ENCODE data around the gene CCL25. TPM values are rescaled to one million over a fixed set of nuclear protein-coding genes. Genes with fewer than 3 reads are reported as not detected.
A peak's percentile ranks its signal among the peaks of the same experiment; 100 is the strongest.

The CCL25 gene
- polyA plus RNA-seq, 1 of the 3 experiments (the other 2 are of a cell fraction): not detected

- H3F3A ChIP-seq (replicated peaks; ENCODE audit: insufficient read depth): no peaks in the 10 kb centered on the region
- TF ChIP-seq YY1 (IDR thresholded peaks at IDR 0.05; ENCODE audit: low read depth) (no peak), SMC3 (IDR thresholded peaks at IDR 0.05; ENCODE audit: low read depth, low read length) (no peak), IRF3 (IDR thresholded peaks at IDR 0.05; ENCODE audit: low read depth, low read length) (no peak), FOXJ3 (CRISPR knock-in tag; IDR thresholded peaks at IDR 0.05) (no peak), MAX (IDR thresholded peaks at IDR 0.05; ENCODE audit: low read depth) (no peak), USF1 (IDR thresholded peaks at IDR 0.05; ENCODE audit: borderline replicate concordance, low read depth) (no peak), PBX3 (IDR thresholded peaks at IDR 0.05) (no peak), GATA2 (CRISPR knock-in tag; IDR thresholded peaks at IDR 0.05) (no peak), CHD2 (IDR thresholded peaks at IDR 0.05; ENCODE audit: low read length, partially characterized antibody) (no peak), GABPA (IDR thresholded peaks at IDR 0.05; ENCODE audit: low read depth) (no peak), USF2 (IDR thresholded peaks at IDR 0.05; ENCODE audit: borderline replicate concordance, low read depth, low read length) (no peak), EZH2phosphoT487 (IDR thresholded peaks at IDR 0.05; ENCODE audit: borderline replicate concordance, low read depth) (no peak), NFIC (IDR thresholded peaks at IDR 0.05; ENCODE audit: borderline replicate concordance) (no peak), ZBTB33 (IDR thresholded peaks at IDR 0.05; ENCODE audit: borderline replicate concordance, low read depth) (no peak), POLR2AphosphoS5 (IDR thresholded peaks at IDR 0.05; ENCODE audit: low read depth, low read length) (no peak), RXRA (IDR thresholded peaks at IDR 0.05; ENCODE audit: borderline replicate concordance, low read depth) (no peak), NRF1 (IDR thresholded peaks at IDR 0.05; ENCODE audit: low read depth, low read length) (no peak)
- H4K20me1 ChIP-seq (ENCODE audit: insufficient read depth): no peaks in the 10 kb centered on the region
- no peaks in the 10 kb centered on the region for H3K9me3 ChIP-seq
- no peaks in the 10 kb centered on the region for H3K27me3 ChIP-seq (ENCODE audit: insufficient read depth)
- no peak overlapping the region for H3K9ac ChIP-seq
- H3K36me3 ChIP-seq (replicated peaks in 1 of 2; ENCODE audit: control insufficient read depth in 1 of 2, insufficient read depth in 2 of 2, low read length in 1 of 2): no peaks in the 10 kb centered on the region
- H3K4me2 ChIP-seq: no peak overlapping the region
- no peaks in the 10 kb centered on the region for H3K9me2 ChIP-seq
- peak; percentile 18 for DNase-seq
- CTCF ChIA-PET: no interaction called here
- H3K4me1 ChIP-seq (ENCODE audit: control insufficient read depth in 1 of 2, insufficient read depth in 2 of 2, low read depth in 1 of 2, low read length in 1 of 2): no peaks in the 10 kb centered on the region
- no peak overlapping the region for H2AFZ ChIP-seq (ENCODE audit: low read depth)
- H3K27ac ChIP-seq (ENCODE audit: low read depth in 2 of 2, low read length in 1 of 2): no peak overlapping the region
- no peaks in the 10 kb centered on the region for H3K79me2 ChIP-seq (ENCODE audit: insufficient read depth)
- POLR2A ChIA-PET: no interaction called here
- no peak overlapping the region for H3K4me3 ChIP-seq (ENCODE audit: low read depth in 2 of 2, low read length in 1 of 2)
- WGBS (ENCODE audit: low lambda C conversion rate): 56% methylated on average over 7 of the region's 7 CpGs
Observed at GRCh38 chr19:8057545-8058270, 5.1 kb downstream of the CCL25 start.

Measured in SK-N-SH (cell line).